ENCODE data around the gene PACRG.
"Not testable (repeated sequence)": the region's sequence is repeated elsewhere in the genome, so short reads cannot be mapped to it uniquely, and the experiment has no call there.

Gene PACRG

GRCh38 chr6:163301726-163302635 lies 574.2 kb downstream of the PACRG start:
- DNase-seq: no peak

GRCh38 chr6:163302747-163303146 lies 575.0 kb downstream of the PACRG start:
- no peak for DNase-seq

GRCh38 chr6:163306000-163306399 lies 578.2 kb downstream of the PACRG start:
- no peak for DNase-seq

GRCh38 chr6:163308629-163309440 lies 581.1 kb downstream of the PACRG start:
- DNase-seq: no peak

- no peak for DNase-seq
These were observed 581.8 kb downstream of the PACRG start for GRCh38 chr6:163309491-163310026.

GRCh38 chr6:163310096-163310972 lies 582.6 kb downstream of the PACRG start:
- DNase-seq: no peak

GRCh38 chr6:163310973-163311383 lies 583.2 kb downstream of the PACRG start:
- DNase-seq: no peak

GRCh38 chr6:163311830-163312229 lies 584.1 kb downstream of the PACRG start:
- no peak for DNase-seq

GRCh38 chr6:163313566-163313965 lies 585.8 kb downstream of the PACRG start:
- no peak for DNase-seq

GRCh38 chr6:163313981-163314380 lies 586.2 kb downstream of the PACRG start:
- DNase-seq: no peak

GRCh38 chr6:163314791-163315470 lies 587.2 kb downstream of the PACRG start:
- no peak for DNase-seq

- not testable (repeated sequence) for DNase-seq
These were observed 589.2 kb downstream of the PACRG start for GRCh38 chr6:163316866-163317495.

GRCh38 chr6:163318071-163318786 lies 590.5 kb downstream of the PACRG start:
- DNase-seq: no peak

GRCh38 chr6:163319609-163320366 lies 592.0 kb downstream of the PACRG start:
- no peak for DNase-seq

GRCh38 chr6:163320402-163320801 lies 592.6 kb downstream of the PACRG start:
- no peak for DNase-seq

GRCh38 chr6:163320804-163321203 lies 593.0 kb downstream of the PACRG start:
- DNase-seq: no peak

GRCh38 chr6:163321717-163322116 lies 593.9 kb downstream of the PACRG start:
- DNase-seq: no peak

GRCh38 chr6:163323274-163323673 lies 595.5 kb downstream of the PACRG start:
- DNase-seq: no peak

GRCh38 chr6:163323705-163324104 lies 595.9 kb downstream of the PACRG start:
- no peak for DNase-seq

- no peak for DNase-seq
These were observed 596.5 kb downstream of the PACRG start for GRCh38 chr6:163324326-163324687.
